Measurements from ENCODE around the gene IL17RB. TPM values are rescaled to one million over a fixed set of nuclear protein-coding genes. Genes with fewer than 3 reads are reported as not detected.

Gene IL17RB
- polyA plus RNA-seq, 1 donor (not counting 4 experiments of a cell fraction or from before 2014, with no cell fraction given), result not detected

GRCh38 chr3:53844262-53845102, 1.9 kb upstream of the IL17RB start:
- dilution Hi-C loops (cut with MboI; ENCODE audit: extremely low pct_ligation_motif_present, low sequenced_read_pairs), result no loop called here
- no peak overlapping the region for H3K9ac ChIP-seq (ENCODE audit: control insufficient read depth, extremely low read depth, insufficient read depth, low read length)
- H3K79me2 ChIP-seq (ENCODE audit: control insufficient read depth, insufficient read depth, low read length), result no peaks in the 10 kb centered on the region
- H3K27me3 ChIP-seq (ENCODE audit: control insufficient read depth, extremely low read depth, insufficient read depth, low read length), result peaks cover 40% of the 10 kb centered on the region
- H3K4me2 ChIP-seq (ENCODE audit: control insufficient read depth, extremely low read depth, insufficient read depth, low read depth, low read length), result no peak overlapping the region
- no peak for DNase-seq (ENCODE audit: low read depth, low spot score)
- H3K27ac ChIP-seq (ENCODE audit: control insufficient read depth, insufficient read depth, low read length), result no peak overlapping the region
- TF ChIP-seq, protein P1, sequence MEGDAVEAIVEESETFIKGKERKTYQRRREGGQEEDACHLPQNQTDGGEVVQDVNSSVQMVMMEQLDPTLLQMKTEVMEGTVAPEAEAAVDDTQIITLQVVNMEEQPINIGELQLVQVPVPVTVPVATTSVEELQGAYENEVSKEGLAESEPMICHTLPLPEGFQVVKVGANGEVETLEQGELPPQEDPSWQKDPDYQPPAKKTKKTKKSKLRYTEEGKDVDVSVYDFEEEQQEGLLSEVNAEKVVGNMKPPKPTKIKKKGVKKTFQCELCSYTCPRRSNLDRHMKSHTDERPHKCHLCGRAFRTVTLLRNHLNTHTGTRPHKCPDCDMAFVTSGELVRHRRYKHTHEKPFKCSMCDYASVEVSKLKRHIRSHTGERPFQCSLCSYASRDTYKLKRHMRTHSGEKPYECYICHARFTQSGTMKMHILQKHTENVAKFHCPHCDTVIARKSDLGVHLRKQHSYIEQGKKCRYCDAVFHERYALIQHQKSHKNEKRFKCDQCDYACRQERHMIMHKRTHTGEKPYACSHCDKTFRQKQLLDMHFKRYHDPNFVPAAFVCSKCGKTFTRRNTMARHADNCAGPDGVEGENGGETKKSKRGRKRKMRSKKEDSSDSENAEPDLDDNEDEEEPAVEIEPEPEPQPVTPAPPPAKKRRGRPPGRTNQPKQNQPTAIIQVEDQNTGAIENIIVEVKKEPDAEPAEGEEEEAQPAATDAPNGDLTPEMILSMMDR (optimal IDR thresholded peaks at IDR 0.05 in 1 of 3, IDR thresholded peaks at IDR 0.05 in 1 of 3, conservative IDR thresholded peaks at IDR 0.05 in 1 of 3; ENCODE audit: extremely low read depth in 1 of 3, insufficient read depth in 2 of 3, low read length in 3 of 3), result no peak
- no peak for TF ChIP-seq EZH2 (IDR thresholded peaks at IDR 0.05; ENCODE audit: low read length)
- no peak for FAIRE-seq
- H4K20me1 ChIP-seq (ENCODE audit: control insufficient read depth, extremely low read depth, insufficient read depth, low read length), result no peaks in the 10 kb centered on the region
- H3K4me3 ChIP-seq (ENCODE audit: control insufficient read depth in 2 of 3, extremely low read depth in 1 of 3, insufficient read depth in 2 of 3, low read depth in 1 of 3, low read length in 3 of 3), result no peak overlapping the region
- no peaks in the 10 kb centered on the region for H3K36me3 ChIP-seq (ENCODE audit: control insufficient read depth in 2 of 2, extremely low read depth in 1 of 2, insufficient read depth in 2 of 2, low read length in 2 of 2)
- H3K9me1 ChIP-seq (ENCODE audit: control insufficient read depth, extremely low read depth, insufficient read depth, low read length), result no peaks in the 10 kb centered on the region
- H2AFZ ChIP-seq (ENCODE audit: control insufficient read depth, low read length), result no peak overlapping the region
- no peaks in the 10 kb centered on the region for H3K9me3 ChIP-seq (ENCODE audit: control insufficient read depth, low read depth, low read length)
- H3K4me1 ChIP-seq (ENCODE audit: control insufficient read depth, extremely low read depth, insufficient read depth, low read length), result peaks cover 4% of the 10 kb centered on the region

GRCh38 chr3:53845103-53845880, 1.1 kb upstream of the IL17RB start:
- H4K20me1 ChIP-seq (ENCODE audit: control insufficient read depth, extremely low read depth, insufficient read depth, low read length), result no peaks in the 10 kb centered on the region
- peak overlapping the region; percentile 23 to 61 (median 59) for H3K4me3 ChIP-seq (ENCODE audit: control insufficient read depth in 2 of 3, extremely low read depth in 1 of 3, insufficient read depth in 2 of 3, low read depth in 1 of 3, low read length in 3 of 3)
- H3K27me3 ChIP-seq (ENCODE audit: control insufficient read depth, extremely low read depth, insufficient read depth, low read length), result peaks cover 40% of the 10 kb centered on the region
- no peak for FAIRE-seq
- no peaks in the 10 kb centered on the region for H3K36me3 ChIP-seq (ENCODE audit: control insufficient read depth in 2 of 2, extremely low read depth in 1 of 2, insufficient read depth in 2 of 2, low read length in 2 of 2)
- peak overlapping the region; percentile 46 for H2AFZ ChIP-seq (ENCODE audit: control insufficient read depth, low read length)
- dilution Hi-C loops (cut with MboI; ENCODE audit: extremely low pct_ligation_motif_present, low sequenced_read_pairs), result no loop called here
- TF ChIP-seq, protein P1 (optimal IDR thresholded peaks at IDR 0.05 in 1 of 3, IDR thresholded peaks at IDR 0.05 in 1 of 3, conservative IDR thresholded peaks at IDR 0.05 in 1 of 3; ENCODE audit: extremely low read depth in 1 of 3, insufficient read depth in 2 of 3, low read length in 3 of 3), result peak in 2 of 3 experiments; percentile 13 to 47
- TF ChIP-seq EZH2 (IDR thresholded peaks at IDR 0.05; ENCODE audit: low read length), result peak; percentile 68
- peaks cover 4% of the 10 kb centered on the region for H3K4me1 ChIP-seq (ENCODE audit: control insufficient read depth, extremely low read depth, insufficient read depth, low read length)
- no peaks in the 10 kb centered on the region for H3K9me3 ChIP-seq (ENCODE audit: control insufficient read depth, low read depth, low read length)
- no peak for DNase-seq (ENCODE audit: low read depth, low spot score)
- H3K9ac ChIP-seq (ENCODE audit: control insufficient read depth, extremely low read depth, insufficient read depth, low read length), result no peak overlapping the region
- peak overlapping the region; percentile 85 for H3K4me2 ChIP-seq (ENCODE audit: control insufficient read depth, extremely low read depth, insufficient read depth, low read depth, low read length)
- H3K9me1 ChIP-seq (ENCODE audit: control insufficient read depth, extremely low read depth, insufficient read depth, low read length), result no peaks in the 10 kb centered on the region
- no peak overlapping the region for H3K27ac ChIP-seq (ENCODE audit: control insufficient read depth, insufficient read depth, low read length)
- H3K79me2 ChIP-seq (ENCODE audit: control insufficient read depth, insufficient read depth, low read length), result no peaks in the 10 kb centered on the region
